C4-2B (cell line): Measurements from ENCODE around the gene FCHSD2.

ENCODE experiments used
- H3K27ac ChIP-seq: fragments of 450-650 bp; 2 replicates; pipeline ENCODE4 v1.5.1; 2017
- ZFX ChIP-seq: fragments of 450-650 bp; IDR thresholded peaks from 2 replicates; pipeline ENCODE4 v1.6.1; 2017
- TF ChIP-seq, protein P1 (sequence below): fragments of 450-650 bp; conservative IDR thresholded peaks from 2 replicates; pipeline ENCODE4 v1.5.1; 2017; ENCODE audit warnings: mild to moderate bottlenecking

Gene FCHSD2

GRCh38 chr11:73177778-73178539 is 35.8 kb upstream of the FCHSD2 start:
- TF ChIP-seq, protein P1, sequence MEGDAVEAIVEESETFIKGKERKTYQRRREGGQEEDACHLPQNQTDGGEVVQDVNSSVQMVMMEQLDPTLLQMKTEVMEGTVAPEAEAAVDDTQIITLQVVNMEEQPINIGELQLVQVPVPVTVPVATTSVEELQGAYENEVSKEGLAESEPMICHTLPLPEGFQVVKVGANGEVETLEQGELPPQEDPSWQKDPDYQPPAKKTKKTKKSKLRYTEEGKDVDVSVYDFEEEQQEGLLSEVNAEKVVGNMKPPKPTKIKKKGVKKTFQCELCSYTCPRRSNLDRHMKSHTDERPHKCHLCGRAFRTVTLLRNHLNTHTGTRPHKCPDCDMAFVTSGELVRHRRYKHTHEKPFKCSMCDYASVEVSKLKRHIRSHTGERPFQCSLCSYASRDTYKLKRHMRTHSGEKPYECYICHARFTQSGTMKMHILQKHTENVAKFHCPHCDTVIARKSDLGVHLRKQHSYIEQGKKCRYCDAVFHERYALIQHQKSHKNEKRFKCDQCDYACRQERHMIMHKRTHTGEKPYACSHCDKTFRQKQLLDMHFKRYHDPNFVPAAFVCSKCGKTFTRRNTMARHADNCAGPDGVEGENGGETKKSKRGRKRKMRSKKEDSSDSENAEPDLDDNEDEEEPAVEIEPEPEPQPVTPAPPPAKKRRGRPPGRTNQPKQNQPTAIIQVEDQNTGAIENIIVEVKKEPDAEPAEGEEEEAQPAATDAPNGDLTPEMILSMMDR = peak; percentile 83
- no peak for TF ChIP-seq ZFX
- H3K27ac ChIP-seq = no peak overlapping the region

DNA sequence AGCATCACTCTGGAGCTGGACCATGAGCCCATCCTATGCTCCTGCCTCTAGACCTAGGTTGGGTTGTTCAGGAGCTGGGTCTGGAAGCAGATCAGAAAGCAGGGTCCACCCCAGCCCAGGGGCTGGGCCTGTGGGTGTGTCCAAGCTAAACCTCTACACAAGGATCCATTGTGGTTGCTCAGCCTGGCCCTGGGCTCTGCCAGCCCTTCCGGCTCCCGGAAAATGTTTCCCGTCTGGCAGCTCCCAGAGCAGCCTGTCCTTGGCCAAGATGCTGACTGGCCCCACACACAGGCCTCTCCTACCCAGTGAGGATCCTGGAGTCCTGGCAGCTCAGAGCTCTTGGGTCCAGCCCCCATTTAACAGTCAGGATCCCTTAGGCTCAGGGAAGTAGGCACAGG is 35.3 kb upstream of the FCHSD2 start:
- TF ChIP-seq, protein P1 = no peak
- TF ChIP-seq ZFX = no peak
- no peak overlapping the region for H3K27ac ChIP-seq

DNA sequence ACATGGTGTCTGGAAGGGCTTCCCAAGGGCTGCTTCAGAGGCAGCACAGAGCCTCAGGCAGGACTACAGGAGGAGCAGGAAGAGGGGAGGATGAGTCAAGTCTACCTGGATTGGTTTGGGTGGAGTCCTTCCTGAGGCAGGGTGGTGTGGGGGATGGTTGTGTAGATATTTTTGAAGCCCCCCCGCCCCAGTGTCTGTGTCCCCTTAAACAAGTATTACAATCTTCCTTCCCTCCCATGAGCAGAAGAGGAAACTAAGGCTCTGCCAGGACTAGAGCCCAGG is 34.7 kb upstream of the FCHSD2 start:
- TF ChIP-seq, protein P1 = no peak
- TF ChIP-seq ZFX = no peak
- H3K27ac ChIP-seq = no peak overlapping the region

DNA sequence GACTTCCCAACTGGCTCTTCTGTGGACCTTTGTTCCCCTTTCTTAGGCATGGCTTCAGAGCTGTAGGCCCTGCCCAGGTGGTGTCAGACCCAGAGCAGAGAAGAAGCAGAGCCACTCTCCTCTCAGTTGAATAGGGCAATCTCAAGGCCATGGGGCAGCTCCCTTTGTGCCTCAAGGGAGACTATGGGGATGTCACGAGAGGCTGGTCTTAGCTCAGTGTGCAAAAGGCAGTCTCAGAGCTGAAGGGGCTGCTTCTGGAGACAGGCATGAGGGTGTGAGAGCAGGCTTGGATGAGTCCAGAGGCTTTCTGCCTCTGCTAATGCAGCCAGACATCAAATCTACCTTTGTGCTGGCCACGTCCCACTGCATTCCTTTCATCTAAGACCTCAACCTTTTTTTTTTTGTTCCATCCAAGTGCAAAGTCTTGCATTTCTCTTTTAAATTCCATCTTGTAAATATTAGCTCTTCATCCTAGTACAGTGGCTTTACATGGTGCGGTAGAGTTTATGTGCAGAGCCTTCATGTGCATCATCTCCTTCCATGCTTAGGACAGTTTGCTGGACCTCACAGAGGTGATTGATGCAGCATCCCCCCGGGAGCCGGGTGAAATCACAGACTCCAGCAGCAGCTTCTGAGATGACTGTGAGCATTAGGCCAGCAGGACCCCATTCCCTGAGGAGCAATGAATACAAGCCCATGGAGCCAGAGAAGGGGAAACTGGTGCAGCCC is 34.2 kb upstream of the FCHSD2 start:
- no peak overlapping the region for H3K27ac ChIP-seq

GRCh38 chr11:73175551-73176144 is 33.5 kb upstream of the FCHSD2 start:
- TF ChIP-seq, protein P1 = no peak
- TF ChIP-seq ZFX = no peak
- H3K27ac ChIP-seq = no peak overlapping the region

More for the DNA sequence above, 34.2 kb upstream of the FCHSD2 start:
- no peak for TF ChIP-seq ZFX
- TF ChIP-seq, protein P1 = no peak

- TF ChIP-seq ZFX = no peak
- TF ChIP-seq, protein P1 = no peak
- no peak overlapping the region for H3K27ac ChIP-seq
Observed at GRCh38 chr11:73174495-73174791, 32.3 kb upstream of the FCHSD2 start.
